H1 (cell line): ENCODE measurements around the gene GEN1. TPM values are rescaled to one million over a fixed set of nuclear protein-coding genes. Genes with fewer than 3 reads are reported as not detected.

Experiments used
- CTCF ChIA-PET: fragments of 300-600 bp; sonication (Branson Sonifier 250); formaldehyde crosslinking; loops from one replicate; lab custom pipeline; 2021; ENCODE audit not compliant: partially characterized antibody; lab: Charles Lee
- POLR2A ChIA-PET: fragments of 300-600 bp; sonication (Branson Sonifier 250); formaldehyde crosslinking; loops from one replicate; lab custom pipeline; 2021; ENCODE audit warnings: inconsistent platforms; ENCODE audit not compliant: partially characterized antibody; lab: Charles Lee
- DNase-seq, 2 experiments: peaks; one replicate each; pipeline versions ENCODE4 v3.0.0 to v3.0.0-alpha.2; 2010 to 2022; ENCODE audit warnings: low spot score in 2 of 2, low read depth in 1 of 2, mixed read lengths in 1 of 2
- FAIRE-seq: peaks from 2 replicates; lab custom pipeline; 2011; peaks lifted over from hg19 to GRCh38; lab: Jason Lieb, UNC
- H2AFZ ChIP-seq: 2 replicates; pipeline ENCODE4 v1.8.1; 2012; ENCODE audit warnings: low read length, inconsistent platforms
- H2AK5ac ChIP-seq: 2 replicates; pipeline ENCODE4 v1.6.1; 2013; ENCODE audit warnings: low read depth, low read length
- H2BK120ac ChIP-seq: replicated peaks from 2 replicates; pipeline ENCODE3; 2013; ENCODE audit warnings: low read depth, low read length, inconsistent platforms
- H2BK12ac ChIP-seq: 2 replicates; pipeline ENCODE4 v1.6.1; 2013; ENCODE audit warnings: low read depth, low read length
- H2BK15ac ChIP-seq: 2 replicates; pipeline ENCODE4 v1.6.1; 2013; ENCODE audit warnings: low read length
- H2BK20ac ChIP-seq: 2 replicates; pipeline ENCODE4 v1.6.1; 2013; ENCODE audit warnings: low read length
- H2BK5ac ChIP-seq: 2 replicates; pipeline ENCODE4 v1.6.1; 2013; ENCODE audit warnings: low read depth, low read length
- H3K14ac ChIP-seq: 2 replicates; pipeline ENCODE4 v1.6.1; 2013; ENCODE audit warnings: inconsistent platforms; ENCODE audit not compliant: insufficient read length
- H3K18ac ChIP-seq: 2 replicates; pipeline ENCODE4 v1.6.1; 2013; ENCODE audit warnings: low read length; ENCODE audit errors: extremely low read depth
- H3K23ac ChIP-seq: 2 replicates; pipeline ENCODE4 v1.6.1; 2013; ENCODE audit warnings: inconsistent platforms; ENCODE audit not compliant: insufficient read length
- H3K23me2 ChIP-seq: 2 replicates; pipeline ENCODE4 v1.6.1; 2013; ENCODE audit warnings: low read depth, low read length
- H3K27ac ChIP-seq: 2 replicates; pipeline ENCODE4 v1.6.1; 2011; ENCODE audit warnings: low read depth, low read length, inconsistent platforms
- H3K27me3 ChIP-seq, 4 experiments: replicated peaks in 1 of 4; 1 replicate in 1 of 4; 2 replicates in 3 of 4; pipeline versions ENCODE4 v1.6.1 to v1.8.1; 2011 to 2013; ENCODE audit warnings: low read length in 3 of 4, mild to moderate bottlenecking in 3 of 4, inconsistent platforms in 2 of 4, mixed read lengths in 2 of 4, moderate library complexity in 1 of 4; ENCODE audit not compliant: control insufficient read depth in 3 of 4, insufficient read depth in 3 of 4; ENCODE audit errors: extremely low read depth in 1 of 4
- H3K36me3 ChIP-seq, 4 experiments: 2 replicates each; pipeline versions ENCODE4 v1.6.1 to v1.8.1; 2011 to 2013; ENCODE audit warnings: mild to moderate bottlenecking in 4 of 4, low read length in 3 of 4, moderate library complexity in 2 of 4, control low read depth in 1 of 4, inconsistent platforms in 1 of 4; ENCODE audit not compliant: insufficient read depth in 4 of 4, control insufficient read depth in 2 of 4
- H3K4ac ChIP-seq: replicated peaks from 2 replicates; pipeline ENCODE3; 2013; ENCODE audit warnings: low read length, low read depth, mixed read lengths, inconsistent platforms; ENCODE audit not compliant: insufficient read length
- H3K4me1 ChIP-seq, 4 experiments: replicated peaks in 1 of 4; 1 replicate in 1 of 4; 2 replicates in 3 of 4; pipeline versions ENCODE4 v1.6.1 to v1.8.1; 2011 to 2013; ENCODE audit warnings: low read length in 3 of 4, inconsistent platforms in 2 of 4, mixed read lengths in 1 of 4; ENCODE audit not compliant: insufficient read depth in 4 of 4, control insufficient read depth in 3 of 4
- H3K4me2 ChIP-seq, 2 experiments: 2 replicates each; pipeline versions ENCODE4 v1.6.1 to v1.8.1; 2011 to 2013; ENCODE audit warnings: low read depth in 2 of 2, low read length in 2 of 2, control low read depth in 1 of 2, inconsistent platforms in 1 of 2, mild to moderate bottlenecking in 1 of 2; ENCODE audit not compliant: insufficient read depth in 1 of 2
- H3K4me3 ChIP-seq, 4 experiments: fragments of 200-600, 300-600 bp in 1 of 4; sonication (generic), shearing (Covaris generic), sonication (Bioruptor Twin) in 1 of 4; 2 replicates each; pipeline versions ENCODE4 v1.5.1 to v1.8.1; 2011 to 2016; ENCODE audit warnings: low read length in 4 of 4, low read depth in 3 of 4, control low read depth in 2 of 4, inconsistent platforms in 2 of 4, mild to moderate bottlenecking in 2 of 4, mixed read lengths in 1 of 4, moderate library complexity in 1 of 4; ENCODE audit not compliant: insufficient read depth in 2 of 4; ENCODE audit errors: extremely low read depth in 1 of 4
- H3K56ac ChIP-seq: replicated peaks from 2 replicates; pipeline ENCODE3; 2013; ENCODE audit warnings: low read depth, mild to moderate bottlenecking, mixed read lengths, low read length, inconsistent platforms; ENCODE audit not compliant: insufficient read length
- H3K79me1 ChIP-seq: 2 replicates; pipeline ENCODE4 v1.6.1; 2013; ENCODE audit warnings: low read depth, low read length, control low read depth
- H3K79me2 ChIP-seq, 2 experiments: 2 replicates each; pipeline versions ENCODE4 v1.6.1 to v1.8.1; 2012 to 2013; ENCODE audit warnings: low read length in 2 of 2, mild to moderate bottlenecking in 2 of 2, inconsistent platforms in 1 of 2; ENCODE audit not compliant: insufficient read depth in 2 of 2, control insufficient read depth in 1 of 2
- H3K9ac ChIP-seq, 4 experiments: replicated peaks in 1 of 4; 1 replicate in 1 of 4; 2 replicates in 3 of 4; pipeline versions ENCODE4 v1.6.1 to v1.8.1; 2011 to 2013; ENCODE audit warnings: low read depth in 3 of 4, low read length in 3 of 4, control low read depth in 2 of 4, mild to moderate bottlenecking in 2 of 4, moderate library complexity in 2 of 4, inconsistent platforms in 1 of 4; ENCODE audit errors: extremely low read depth in 1 of 4
- H3K9me3 ChIP-seq, 2 experiments: 2 replicates each; pipeline versions ENCODE4 v1.6.1 to v1.8.1; 2012 to 2013; ENCODE audit warnings: mild to moderate bottlenecking in 2 of 2, moderate library complexity in 2 of 2, control low read depth in 1 of 2, inconsistent platforms in 1 of 2, low read depth in 1 of 2, low read length in 1 of 2, mixed read lengths in 1 of 2; ENCODE audit not compliant: insufficient read depth in 2 of 2
- H4K20me1 ChIP-seq, 2 experiments: replicated peaks in 1 of 2; 2 replicates each; pipeline versions ENCODE3 to v1.8.1; 2011 to 2013; ENCODE audit warnings: inconsistent platforms in 2 of 2, low read length in 2 of 2, mild to moderate bottlenecking in 1 of 2; ENCODE audit not compliant: insufficient read depth in 2 of 2, control insufficient read depth in 1 of 2
- H4K5ac ChIP-seq: 2 replicates; pipeline ENCODE4 v1.6.1; 2013; ENCODE audit warnings: low read length, low read depth, mixed read lengths, inconsistent platforms; ENCODE audit not compliant: insufficient read length
- H4K8ac ChIP-seq: 2 replicates; pipeline ENCODE4 v1.8.0; 2013; ENCODE audit warnings: mild to moderate bottlenecking, moderate library complexity, low read length, inconsistent platforms; ENCODE audit not compliant: insufficient read depth; ENCODE audit errors: extremely low read depth
- H4K91ac ChIP-seq: replicated peaks from 2 replicates; pipeline ENCODE3; 2013; ENCODE audit warnings: low read length, mixed read lengths, inconsistent platforms; ENCODE audit not compliant: insufficient read length
- BRCA1 ChIP-seq: IDR thresholded peaks from 2 replicates; pipeline ENCODE4 v1.6.1; 2012; ENCODE audit warnings: low read depth, low read length, improper control_type of control experiment
- CBX8 ChIP-seq: fragments of 300-800, 300-1000 bp; sonication (generic); IDR thresholded peaks from 2 replicates; pipeline ENCODE4 v1.7.1; 2016; ENCODE audit warnings: low read depth, low read length, borderline replicate concordance
- CEBPB ChIP-seq: IDR thresholded peaks from 2 replicates; pipeline ENCODE4 v1.6.1; 2012; ENCODE audit warnings: low read depth, low read length
- CREB1 ChIP-seq: IDR thresholded peaks from 2 replicates; pipeline ENCODE4 v1.6.1; 2012; ENCODE audit warnings: inconsistent platforms
- CTCF ChIP-seq, 3 experiments: IDR thresholded peaks; 1 replicate in 2 of 3; 2 replicates in 1 of 3; pipeline versions ENCODE4 v1.5.1 to v1.6.1; 2011; ENCODE audit warnings: low read length in 3 of 3, mild to moderate bottlenecking in 3 of 3, inconsistent platforms in 2 of 3, low read depth in 1 of 3, moderate library complexity in 1 of 3; ENCODE audit not compliant: insufficient read depth in 1 of 3; ENCODE audit errors: control extremely low read depth in 1 of 3
- EGR1 ChIP-seq: IDR thresholded peaks from 2 replicates; pipeline ENCODE4 v1.6.1; 2011; ENCODE audit warnings: low read depth, low read length, borderline replicate concordance
- FOSL1 ChIP-seq: IDR thresholded peaks from 2 replicates; pipeline ENCODE4 v1.6.1; 2011; ENCODE audit warnings: mild to moderate bottlenecking, low read depth, low read length, moderate library complexity; ENCODE audit not compliant: insufficient read depth
- JUN ChIP-seq: IDR thresholded peaks from 2 replicates; pipeline ENCODE4 v1.6.1; 2011; ENCODE audit warnings: low read depth, mild to moderate bottlenecking, improper control_type of control experiment, low read length
- JUND ChIP-seq: IDR thresholded peaks from 2 replicates; pipeline ENCODE4 v1.6.1; 2011; ENCODE audit warnings: mild to moderate bottlenecking, improper control_type of control experiment, low read length
- MAFK ChIP-seq: IDR thresholded peaks from 2 replicates; pipeline ENCODE4 v1.6.1; 2012; ENCODE audit warnings: low read depth, mild to moderate bottlenecking, improper control_type of control experiment, low read length
- NRF1 ChIP-seq: IDR thresholded peaks from 2 replicates; pipeline ENCODE4 v1.6.1; 2011; ENCODE audit warnings: mild to moderate bottlenecking, low read depth, low read length, improper control_type of control experiment
- SP1 ChIP-seq: IDR thresholded peaks from 2 replicates; pipeline ENCODE4 v1.6.1; 2011; ENCODE audit warnings: low read depth, low read length
- SP2 ChIP-seq: IDR thresholded peaks from 2 replicates; pipeline ENCODE4 v1.6.1; 2012; ENCODE audit warnings: mild to moderate bottlenecking, low read length, inconsistent platforms
- WGBS, 2 experiments: shearing (Covaris generic) in 1 of 2; methylation state at CpG; one replicate each; pipeline versions ENCODE4 v1.1.6 to v1.1.7; 2013 to 2015; ENCODE audit warnings: low lambda C conversion rate in 2 of 2, mixed read lengths in 2 of 2, inconsistent platforms in 1 of 2, low coverage in 1 of 2, missing lambda C conversion rate in 1 of 2; ENCODE audit not compliant: insufficient replicate concordance in 2 of 2, insufficient coverage in 1 of 2, insufficient read length in 1 of 2; ENCODE audit errors: extremely low coverage in 1 of 2, missing lambda C conversion rate in 1 of 2; 5-methylcytosine and 5-hydroxymethylcytosine counted together
- polyA plus RNA-seq, 7 experiments: library from polyadenylated mRNA; depleted of rRNA in 3 of 7; stranded (reverse) in 5 of 7; unstranded in 2 of 7; fragments of >200 nt in 5 of 7; fragments of 200-250 nt in 2 of 7; gene quantifications; 1 replicate in 5 of 7; 2 replicates in 1 of 7; 4 replicates in 1 of 7; pipeline versions ENCODE4 v1.2.1 to v1.2.3, GENCODE V29; 2011 to 2013; ENCODE audit warnings: missing spikeins in 2 of 7, mixed read lengths in 2 of 7
- total RNA-seq: library from RNA; stranded (reverse); fragmentation: NEBNext Ultra II Directional; extraction: Animal tissue kit (Norgen Biotek cat#: 25700); gene quantifications from 2 replicates; pipeline ENCODE4 v1.2.1, GENCODE V29; 2021

The GEN1 gene
- total and polyA plus RNA-seq, 2 of the 8 experiments (the other 6 are each of a cell fraction or from before 2014, with no cell fraction given) = 6.9 to 19.2 TPM

DNA sequence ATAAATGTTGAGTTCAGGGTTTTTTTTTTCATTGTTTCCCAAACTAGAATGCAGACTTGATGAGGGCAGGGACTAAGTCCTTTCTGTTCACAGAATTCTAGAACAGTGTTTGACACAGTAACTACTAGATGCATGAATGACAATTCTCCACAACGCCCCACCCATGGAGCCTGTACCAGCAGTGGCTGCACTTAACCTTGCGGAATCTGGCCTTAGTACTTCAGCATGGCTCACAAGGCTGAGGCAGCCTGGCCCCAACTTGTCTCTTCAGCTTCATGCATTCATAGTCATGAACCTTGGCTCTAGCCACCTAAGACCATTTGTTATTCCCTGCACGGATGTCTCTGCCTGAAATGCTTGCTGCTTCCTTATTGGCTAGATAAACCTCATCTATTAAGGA is 32.8 kb downstream of the GEN1 start:
- FAIRE-seq (no peak), DNase-seq (no peak)
- Histone ChIP-seq H2BK120ac (no peak overlapping the region), H3K4me3 (no peak overlapping the region), H3K9ac (no peak overlapping the region), H3K14ac (no peak overlapping the region), H3K56ac (no peak overlapping the region), H3K4ac (no peak overlapping the region), H3K79me2 (no peaks in the 10 kb centered on the region), H3K79me1 (no peaks in the 10 kb centered on the region), H4K91ac (no peak overlapping the region), H3K18ac (no peak overlapping the region), H3K27ac (no peak overlapping the region), H2BK5ac (no peak overlapping the region), H3K4me1 (peaks cover 0 to 3% (median 0%) of the 10 kb centered on the region in 4 experiments; a peak in 1 of 7 replicates), H2BK20ac (no peak overlapping the region), H2BK15ac (no peak overlapping the region), H4K8ac (no peak overlapping the region), H2AFZ (no peak overlapping the region), H2AK5ac (no peak overlapping the region), H3K23ac (no peak overlapping the region), H2BK12ac (no peak overlapping the region), H3K36me3 (peaks cover 0 to 5% (median under 1%) of the 10 kb centered on the region in 4 experiments; a peak in 2 of 8 replicates), H3K4me2 (no peak overlapping the region), H4K20me1 (no peaks in the 10 kb centered on the region), H4K5ac (no peak overlapping the region), H3K9me3 (no peaks in the 10 kb centered on the region), H3K27me3 (no peaks in the 10 kb centered on the region), H3K23me2 (no peaks in the 10 kb centered on the region)
- 93% methylated on average over 3 of the region's 3 CpGs; no CpG with 5 or more reads in 1 of the 2 experiments for WGBS, 2 experiments
- CTCF ChIA-PET = interaction anchor here (0.8 to 1.6 kb wide), 5 partner anchors 9 to 66 kb away, joined by 3 to 5 read pairs (median 3); no protein-coding TSS in a partner anchor
- POLR2A ChIA-PET = interaction anchor here (0.7 kb wide), 1 partner anchor 419 kb away, joined by 3 read pairs; no protein-coding TSS in a partner anchor
- no peak for TF ChIP-seq EGR1
- TF ChIP-seq MAFK = no peak
- TF ChIP-seq SP1 = no peak
- no peak for TF ChIP-seq SP2
- no peak for TF ChIP-seq CREB1
- TF ChIP-seq CTCF (IDR thresholded peaks at IDR 0.05; ENCODE audit: control extremely low read depth in 1 of 3, insufficient read depth in 1 of 3, low read depth in 1 of 3, low read length in 3 of 3) = no peak
- no peak for TF ChIP-seq CEBPB
- no peak for TF ChIP-seq FOSL1
- no peak for TF ChIP-seq NRF1
- TF ChIP-seq CBX8 = no peak
- TF ChIP-seq BRCA1 = no peak
- TF ChIP-seq JUN = no peak
- TF ChIP-seq JUND = no peak
